Liver (tissue), 9 donors: Measurements from ENCODE around the gene DYNC1I2. TPM values are rescaled to one million over a fixed set of nuclear protein-coding genes. Genes with fewer than 3 reads are reported as not detected.
"Not testable (repeated sequence)": the region's sequence is repeated elsewhere in the genome, so short reads cannot be mapped to it uniquely, and the experiment has no call there.

ENCODE experiments used
- DNase-seq: peaks from one replicate; pipeline ENCODE4 v3.0.0-alpha.2; 2017; ENCODE audit warnings: low spot score
- H3K27ac ChIP-seq, 2 donors: one replicate each; pipeline ENCODE4 v1.7.0; 2013; ENCODE audit warnings: inconsistent platforms in 2 of 2, low read length in 2 of 2, control low read depth in 1 of 2, low read depth in 1 of 2, mild to moderate bottlenecking in 1 of 2
- H3K27me3 ChIP-seq, 4 donors: one replicate each; pipeline versions ENCODE4 v1.6.1 to v1.7.0; 2013; ENCODE audit warnings: low read length in 3 of 4, inconsistent platforms in 1 of 4, mild to moderate bottlenecking in 1 of 4, moderate library complexity in 1 of 4; ENCODE audit not compliant: control insufficient read depth in 4 of 4, insufficient read depth in 4 of 4
- H3K36me3 ChIP-seq, 4 donors: one replicate each; pipeline versions ENCODE4 v1.6.1 to v1.7.0; 2013; ENCODE audit warnings: low read length in 3 of 4, mild to moderate bottlenecking in 3 of 4, low read depth in 1 of 4, moderate library complexity in 1 of 4; ENCODE audit not compliant: control insufficient read depth in 4 of 4, insufficient read depth in 3 of 4
- H3K4me1 ChIP-seq, 4 donors: one replicate each; pipeline versions ENCODE4 v1.6.1 to v1.7.0; 2013; ENCODE audit warnings: low read length in 3 of 4, mild to moderate bottlenecking in 3 of 4, moderate library complexity in 1 of 4; ENCODE audit not compliant: control insufficient read depth in 4 of 4, insufficient read depth in 4 of 4
- H3K4me3 ChIP-seq, 3 donors: one replicate each; pipeline versions ENCODE4 v1.6.1 to v1.7.0; 2013; ENCODE audit warnings: low read length in 3 of 3, control low read depth in 1 of 3, low read depth in 1 of 3, mild to moderate bottlenecking in 1 of 3
- H3K9ac ChIP-seq, 2 donors: one replicate each; pipeline ENCODE4 v1.7.0; 2013; ENCODE audit warnings: low read length in 2 of 2, mild to moderate bottlenecking in 2 of 2, moderate library complexity in 2 of 2, control low read depth in 1 of 2, low read depth in 1 of 2
- H3K9me3 ChIP-seq, 4 donors: one replicate each; pipeline versions ENCODE4 v1.6.1 to v1.7.0; 2013; ENCODE audit warnings: low read length in 3 of 4; ENCODE audit not compliant: control insufficient read depth in 4 of 4
- ATF3 ChIP-seq: IDR thresholded peaks from 2 replicates; pipeline ENCODE4 v1.6.1; 2016; ENCODE audit warnings: antibody characterized with exemption
- CTCF ChIP-seq: fragments of 150-350 bp; IDR thresholded peaks from 2 replicates; pipeline ENCODE4 v1.5.1; 2017; ENCODE audit warnings: improper control_type of control experiment, low read depth, low read length; ENCODE audit not compliant: missing input control
- EGR1 ChIP-seq, 2 donors: IDR thresholded peaks; 2 replicates each; pipeline ENCODE4 v1.6.1; 2016 to 2018; ENCODE audit warnings: antibody characterized with exemption in 2 of 2, low read depth in 2 of 2
- FOXA1 ChIP-seq: IDR thresholded peaks from 2 replicates; pipeline ENCODE4 v1.6.1; 2016; ENCODE audit warnings: antibody characterized with exemption
- FOXA2 ChIP-seq: IDR thresholded peaks from 2 replicates; pipeline ENCODE4 v1.6.1; 2016; ENCODE audit warnings: antibody characterized with exemption
- GABPA ChIP-seq, 2 donors: IDR thresholded peaks in 1 of 2; conservative IDR thresholded peaks in 1 of 2; 2 replicates each; pipeline ENCODE4 v1.6.1; 2016; ENCODE audit warnings: antibody characterized with exemption in 2 of 2, mild to moderate bottlenecking in 1 of 2, moderate library complexity in 1 of 2
- HNF4A ChIP-seq, 2 donors: conservative IDR thresholded peaks; 2 replicates each; pipeline ENCODE4 v1.6.1; 2016; ENCODE audit warnings: antibody characterized with exemption in 2 of 2, mild to moderate bottlenecking in 2 of 2
- HNF4G ChIP-seq: IDR thresholded peaks from 2 replicates; pipeline ENCODE4 v1.6.1; 2016; ENCODE audit warnings: antibody characterized with exemption
- JUND ChIP-seq, 2 donors: IDR thresholded peaks; 2 replicates each; pipeline ENCODE4 v1.6.1; 2016; ENCODE audit warnings: antibody characterized with exemption in 2 of 2
- MAX ChIP-seq: IDR thresholded peaks from 2 replicates; pipeline ENCODE4 v1.6.1; 2016; ENCODE audit warnings: antibody characterized with exemption
- NR2F2 ChIP-seq: IDR thresholded peaks from 2 replicates; pipeline ENCODE4 v1.6.1; 2016; ENCODE audit warnings: antibody characterized with exemption
- RAD21 ChIP-seq, 2 donors: IDR thresholded peaks; 2 replicates each; pipeline ENCODE4 v1.6.1; 2016; ENCODE audit warnings: antibody characterized with exemption in 2 of 2, mild to moderate bottlenecking in 2 of 2
- REST ChIP-seq: IDR thresholded peaks from 2 replicates; pipeline ENCODE4 v1.6.1; 2016; ENCODE audit warnings: antibody characterized with exemption, mild to moderate bottlenecking
- RXRA ChIP-seq, 2 donors: IDR thresholded peaks; 2 replicates each; pipeline ENCODE4 v1.6.1; 2017 to 2018; ENCODE audit warnings: antibody characterized with exemption in 2 of 2, mild to moderate bottlenecking in 1 of 2
- SP1 ChIP-seq: IDR thresholded peaks from 2 replicates; pipeline ENCODE4 v1.6.1; 2018; ENCODE audit warnings: antibody characterized with exemption, mild to moderate bottlenecking
- TAF1 ChIP-seq: conservative IDR thresholded peaks from 2 replicates; pipeline ENCODE4 v1.6.1; 2016; ENCODE audit warnings: antibody characterized with exemption, mild to moderate bottlenecking
- YY1 ChIP-seq: IDR thresholded peaks from 2 replicates; pipeline ENCODE4 v1.6.1; 2016; ENCODE audit warnings: antibody characterized with exemption, mild to moderate bottlenecking
- ZBTB33 ChIP-seq: IDR thresholded peaks from 2 replicates; pipeline ENCODE4 v1.6.1; 2016; ENCODE audit warnings: antibody characterized with exemption
- WGBS: extraction: QIAGEN DNeasy Blood & Tissue Kit; methylation state at CpG from one replicate; pipeline ENCODE4 v1.1.7; 2013; 5-methylcytosine and 5-hydroxymethylcytosine counted together
- polyA plus RNA-seq, 2 donors: library from polyadenylated mRNA; stranded (reverse) in 1 of 2; unstranded in 1 of 2; fragments of 200-250 nt in 1 of 2; fragments of >200 nt in 1 of 2; fragmentation: Nextera tagmentation in 1 of 2; extraction: Ambion mirVana in 1 of 2; gene quantifications; one replicate each; pipeline versions ENCODE4 v1.2.1 to v1.2.3, GENCODE V29; 2013 to 2015
- total RNA-seq, 2 donors: library from RNA; depleted of rRNA; stranded (reverse); fragments of >200 nt; gene quantifications; one replicate each; pipeline ENCODE4 v1.2.3, GENCODE V29; 2014
- donor health status: healthy.
- donor health status: healthy.
- donor health status: healthy.
- donor health status: healthy.
- donor health status: healthy.

The DYNC1I2 gene
- total and polyA plus RNA-seq, 4 donors = 20.4 to 45.2 (median 28.1) TPM

GRCh38 chr2:171771463-171771862 lies 84.2 kb downstream of the DYNC1I2 start:
- no peak for DNase-seq
- Histone ChIP-seq H3K9ac (no peak overlapping the region), H3K27ac (no peak overlapping the region), H3K36me3 (no peaks in the 10 kb centered on the region), H3K4me1 (no peaks in the 10 kb centered on the region), H3K9me3 (no peaks in the 10 kb centered on the region), H3K4me3 (no peak overlapping the region), H3K27me3 (no peaks in the 10 kb centered on the region)
- TF ChIP-seq NR2F2 (no peak), FOXA2 (no peak), TAF1 (no peak), MAX (no peak), RAD21 (IDR thresholded peaks at IDR 0.05) (no peak), GABPA (IDR thresholded peaks at IDR 0.05 in 1 of 2, conservative IDR thresholded peaks at IDR 0.05 in 1 of 2) (no peak), RXRA (IDR thresholded peaks at IDR 0.05) (no peak), CTCF (no peak), YY1 (no peak), HNF4A (conservative IDR thresholded peaks at IDR 0.05) (no peak), FOXA1 (no peak), SP1 (no peak), HNF4G (no peak), REST (no peak), JUND (IDR thresholded peaks at IDR 0.05) (no peak), EGR1 (IDR thresholded peaks at IDR 0.05; ENCODE audit: low read depth in 2 of 2) (no peak), ATF3 (no peak), ZBTB33 (no peak)

- H3K9ac ChIP-seq = no peak overlapping the region
- 88% methylated on average over 5 of the region's 5 CpGs for WGBS
Observed at GRCh38 chr2:171772373-171772772, 85.1 kb downstream of the DYNC1I2 start.

GRCh38 chr2:171774581-171774980 lies 87.3 kb downstream of the DYNC1I2 start:
- not testable (repeated sequence) for H3K4me1 ChIP-seq, H3K4me3 ChIP-seq, DNase-seq, H3K27ac ChIP-seq, H3K36me3 ChIP-seq, H3K27me3 ChIP-seq, H3K9ac ChIP-seq
- peaks cover 1 to 10% (median 4%) of the 10 kb centered on the region in 4 donors for H3K9me3 ChIP-seq
- 98% methylated on average over 35 of the region's 35 CpGs for WGBS

More at GRCh38 chr2:171772373-171772772, 85.1 kb downstream of the DYNC1I2 start:
- no peaks in the 10 kb centered on the region for H3K27me3 ChIP-seq
- H3K4me1 ChIP-seq = no peaks in the 10 kb centered on the region
- no peak for TF ChIP-seq SP1
- H3K36me3 ChIP-seq = no peaks in the 10 kb centered on the region
- no peaks in the 10 kb centered on the region for H3K9me3 ChIP-seq
- DNase-seq = no peak
- no peak overlapping the region for H3K4me3 ChIP-seq
- no peak overlapping the region for H3K27ac ChIP-seq
